Non-pigmented ciliary epithelial cell (primary cell): Measurements from ENCODE around the gene CUX1.

ENCODE experiments used
- DNase-seq: peaks from one replicate; pipeline ENCODE4 v3.0.0-alpha.2; 2010; ENCODE audit warnings: low read depth

The CUX1 gene

GRCh38 chr7:102075553-102076135 is 258.2 kb downstream of the CUX1 start:
- DNase-seq, result no peak

DNA sequence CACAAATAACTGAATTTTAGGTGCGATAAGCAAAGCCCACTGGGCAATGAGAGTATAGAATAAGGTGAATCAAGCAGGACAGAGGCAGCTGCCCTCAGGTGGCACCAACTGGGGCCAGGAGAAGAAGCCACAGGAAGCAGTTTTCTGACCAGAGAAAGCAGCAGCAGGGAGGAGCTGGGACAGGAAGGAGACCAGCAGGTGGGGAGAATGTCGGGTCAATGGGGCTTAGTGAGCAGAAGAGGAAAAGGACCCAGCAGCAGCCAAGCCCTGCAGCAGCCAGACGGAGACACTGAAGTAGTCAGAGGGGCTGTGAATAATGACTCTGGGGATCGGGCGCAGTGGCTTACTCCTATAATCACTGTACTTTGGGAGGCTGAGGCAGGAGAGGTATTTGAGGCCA is 259.7 kb downstream of the CUX1 start:
- no peak for DNase-seq

GRCh38 chr7:102079140-102080018 is 262.0 kb downstream of the CUX1 start:
- DNase-seq, result no peak

GRCh38 chr7:102080019-102080433 is 262.6 kb downstream of the CUX1 start:
- DNase-seq, result no peak

GRCh38 chr7:102080434-102081243 is 263.2 kb downstream of the CUX1 start:
- no peak for DNase-seq

DNA sequence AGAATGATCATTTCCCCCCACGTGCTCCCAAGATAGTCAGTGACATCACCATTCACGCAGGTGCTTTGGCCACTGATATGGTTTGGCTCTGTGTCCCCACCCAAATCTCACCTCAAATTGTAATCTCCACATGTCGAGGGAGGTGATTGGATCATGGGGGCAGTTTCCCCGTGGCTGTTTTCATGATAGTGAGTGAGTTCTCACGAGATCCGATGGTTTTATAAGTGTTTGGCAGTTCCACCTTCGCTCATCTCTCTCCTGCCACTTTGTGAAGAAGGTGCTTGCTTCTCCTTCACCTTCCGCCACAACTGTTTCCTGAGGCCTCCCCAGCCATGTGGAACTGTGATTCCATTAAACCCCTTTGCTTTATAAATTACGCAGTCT is 263.8 kb downstream of the CUX1 start:
- DNase-seq, result no peak

- DNase-seq, result no peak
These were observed 265.4 kb downstream of the CUX1 start for GRCh38 chr7:102082693-102083368.

- DNase-seq, result no peak
These were observed 267.9 kb downstream of the CUX1 start for GRCh38 chr7:102085218-102085772.

DNA sequence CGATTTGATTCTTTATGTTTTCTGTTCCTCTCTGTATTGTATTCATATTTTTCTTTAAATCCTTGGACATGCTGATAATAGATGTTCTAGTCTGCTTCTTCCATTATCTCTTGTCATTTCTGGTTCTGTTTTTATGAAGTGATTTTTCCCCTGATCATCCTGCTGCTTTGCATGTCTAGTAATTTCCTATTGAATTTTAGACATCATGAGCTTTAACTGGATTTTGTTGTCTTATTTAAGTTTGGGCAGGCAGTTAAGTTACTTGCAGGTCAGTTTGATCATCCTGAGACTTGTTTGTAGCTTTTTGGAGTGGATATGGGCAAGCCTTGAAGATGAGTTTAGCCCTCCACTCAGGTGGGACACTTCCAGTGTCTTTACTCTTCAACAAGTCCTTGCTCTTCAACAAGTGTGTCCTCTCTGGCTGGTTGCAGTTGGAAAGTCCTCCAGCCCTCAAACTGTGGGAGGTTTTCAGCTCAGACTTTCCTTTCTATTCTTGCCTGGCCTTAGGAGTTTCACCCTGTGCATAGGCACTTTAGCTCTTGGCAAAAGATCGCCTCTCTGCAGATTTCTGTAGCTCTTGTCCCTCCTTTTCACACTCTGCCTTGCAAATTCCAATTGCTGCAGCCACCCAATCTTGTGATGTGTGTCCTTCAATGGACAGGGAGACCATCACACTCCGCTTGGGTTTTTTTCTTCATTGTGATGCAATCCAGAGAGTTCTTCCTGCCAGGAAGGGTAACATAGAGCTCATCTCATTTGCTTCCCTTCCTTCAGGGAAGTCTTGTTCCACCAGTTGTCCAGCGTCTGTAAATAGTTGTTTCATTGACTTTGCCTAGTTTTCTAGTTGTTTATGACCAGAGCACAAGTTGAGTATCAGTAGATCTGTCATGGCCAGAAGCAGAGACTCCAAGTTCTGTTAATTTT is 272.0 kb downstream of the CUX1 start:
- DNase-seq, result no peak

DNA sequence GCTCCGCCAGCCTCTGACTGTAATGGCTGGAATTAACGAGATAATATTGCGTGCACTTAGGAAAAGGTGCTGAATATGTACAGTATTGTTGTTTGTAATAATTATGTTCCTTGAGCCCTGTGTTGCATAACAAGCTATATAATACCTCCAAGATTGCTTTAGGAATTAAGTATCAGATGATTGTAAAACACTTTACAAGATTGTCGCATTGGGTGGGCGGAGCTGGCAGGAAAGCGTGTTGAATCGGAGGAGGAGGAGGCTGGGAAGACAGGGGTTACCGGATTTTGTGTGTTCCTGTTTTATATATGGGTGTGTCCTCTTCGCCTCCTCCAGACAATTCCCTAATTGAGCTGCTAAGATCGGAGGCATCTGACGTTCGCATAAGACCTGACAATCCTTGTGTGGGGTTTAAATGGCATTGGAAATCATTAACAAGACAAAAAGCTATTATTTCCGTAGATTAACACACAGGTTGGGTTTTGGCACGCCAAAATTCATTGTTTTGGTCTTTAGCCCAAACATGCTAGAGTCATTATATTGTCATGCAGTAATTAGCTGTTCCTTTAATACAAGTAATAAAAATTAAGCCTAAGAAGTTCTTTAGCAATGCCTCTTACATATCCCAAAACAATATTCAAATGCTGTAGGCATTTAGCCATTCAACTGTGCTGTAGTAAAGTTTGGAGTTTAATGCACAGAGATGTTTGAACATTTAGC is 276.3 kb downstream of the CUX1 start:
- no peak for DNase-seq

- no peak for DNase-seq
These were observed 276.9 kb downstream of the CUX1 start for GRCh38 chr7:102094316-102094650.

DNA sequence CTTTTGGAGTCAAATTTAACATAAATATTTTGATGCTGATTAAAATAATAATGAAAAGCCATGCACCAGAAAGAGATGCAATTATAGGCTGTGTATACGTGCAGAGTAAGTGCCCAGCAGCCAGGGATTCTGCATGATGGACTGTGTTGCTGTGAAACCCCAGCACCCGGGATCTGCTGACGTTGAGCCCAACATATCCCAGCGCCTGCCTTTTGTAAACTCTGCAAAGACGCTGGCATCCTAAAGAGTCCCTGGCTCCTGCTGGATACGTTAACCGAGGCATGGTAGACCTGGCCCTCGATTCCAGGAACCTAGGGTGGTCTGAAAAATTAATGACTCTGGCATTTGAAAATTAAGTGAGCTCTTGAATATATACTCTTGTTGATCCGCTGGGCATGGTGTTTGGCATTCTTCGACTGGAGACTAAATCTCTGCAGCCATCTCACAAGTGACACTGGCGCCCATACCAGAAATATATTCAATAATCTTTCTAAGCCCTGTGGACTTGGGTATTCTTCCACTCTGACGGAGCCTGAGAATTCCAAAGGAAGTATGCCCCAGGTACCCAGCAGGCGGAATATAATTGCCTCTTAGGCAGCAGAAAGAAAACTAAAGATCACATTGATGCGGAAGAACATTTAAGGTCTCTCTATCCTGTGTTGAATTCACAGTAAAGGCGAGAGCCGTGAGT is 278.0 kb downstream of the CUX1 start:
- no peak for DNase-seq

DNA sequence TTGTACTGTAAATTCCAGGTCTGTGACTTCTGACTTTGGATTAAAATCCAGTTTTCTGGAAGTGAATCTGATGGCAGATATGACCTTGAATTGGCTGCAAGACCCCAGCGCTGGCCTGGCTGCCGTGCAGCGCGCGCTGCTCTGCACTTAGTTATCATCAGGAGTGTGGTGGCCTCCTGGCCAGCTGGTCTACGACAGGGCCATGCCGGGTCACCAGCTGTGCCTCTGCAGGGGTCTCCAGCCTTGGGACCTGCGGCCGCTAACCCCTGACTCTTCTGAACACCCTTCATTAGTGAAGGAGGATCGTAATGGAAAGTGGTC is 278.5 kb downstream of the CUX1 start:
- DNase-seq, result no peak

DNA sequence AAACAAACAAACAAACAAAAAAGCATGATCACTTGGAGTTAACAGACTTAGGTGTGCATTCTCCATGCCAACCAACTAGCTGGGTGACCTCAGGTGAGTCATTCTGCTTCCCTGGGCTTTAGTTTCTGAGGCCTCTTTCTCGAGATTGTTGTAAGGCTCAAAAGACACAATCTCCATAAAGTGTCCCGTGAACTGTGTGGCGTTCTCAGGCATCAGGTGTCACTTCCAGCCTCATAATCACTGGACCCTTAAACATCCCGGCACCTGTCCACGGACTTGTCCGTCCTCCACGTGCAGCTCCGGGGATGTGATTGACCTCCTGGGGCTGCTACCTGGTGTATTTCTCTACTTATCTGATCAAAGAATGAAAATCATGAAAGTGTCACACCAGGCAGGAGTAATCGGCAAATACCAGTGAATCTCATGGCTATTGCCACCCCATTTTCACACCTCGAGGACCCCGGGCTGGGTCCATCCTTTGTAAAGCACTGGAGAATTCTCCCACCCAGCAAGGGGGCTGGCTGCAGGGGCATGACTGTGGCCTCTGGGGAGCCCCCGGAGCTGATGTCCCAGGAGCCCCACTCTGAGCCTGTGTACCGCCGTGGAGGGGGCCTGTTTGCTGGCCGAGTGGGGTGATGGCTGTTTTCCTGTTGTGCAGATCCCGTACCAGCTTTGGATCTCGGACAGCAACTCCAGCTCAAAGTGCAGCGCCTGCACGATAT is 279.4 kb downstream of the CUX1 start:
- DNase-seq, result no peak

GRCh38 chr7:102097601-102098161 is 280.3 kb downstream of the CUX1 start:
- no peak for DNase-seq

DNA sequence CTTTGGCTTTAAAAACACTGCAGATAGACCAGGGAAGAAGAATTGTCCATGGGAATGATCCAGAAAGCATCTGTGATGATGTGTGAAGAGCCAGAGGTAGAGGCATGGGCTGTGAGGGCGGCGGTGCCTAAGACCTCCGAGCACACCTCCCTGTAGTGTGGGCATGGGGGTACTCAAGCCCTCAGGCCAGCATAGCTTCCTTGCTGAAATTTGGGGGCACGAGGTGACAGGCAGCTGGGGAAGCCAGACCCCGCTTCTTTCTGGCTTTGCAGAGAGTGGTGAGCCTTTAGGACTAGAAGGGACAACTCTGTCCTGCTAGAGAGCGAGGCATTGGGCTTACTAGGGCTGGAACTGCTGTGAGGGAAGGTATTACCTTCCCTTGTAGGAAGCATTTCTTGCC is 281.6 kb downstream of the CUX1 start:
- DNase-seq, result no peak

- DNase-seq, result no peak
These were observed 282.0 kb downstream of the CUX1 start for GRCh38 chr7:102099474-102099873.

GRCh38 chr7:102101111-102101551 is 283.7 kb downstream of the CUX1 start:
- DNase-seq, result no peak

DNA sequence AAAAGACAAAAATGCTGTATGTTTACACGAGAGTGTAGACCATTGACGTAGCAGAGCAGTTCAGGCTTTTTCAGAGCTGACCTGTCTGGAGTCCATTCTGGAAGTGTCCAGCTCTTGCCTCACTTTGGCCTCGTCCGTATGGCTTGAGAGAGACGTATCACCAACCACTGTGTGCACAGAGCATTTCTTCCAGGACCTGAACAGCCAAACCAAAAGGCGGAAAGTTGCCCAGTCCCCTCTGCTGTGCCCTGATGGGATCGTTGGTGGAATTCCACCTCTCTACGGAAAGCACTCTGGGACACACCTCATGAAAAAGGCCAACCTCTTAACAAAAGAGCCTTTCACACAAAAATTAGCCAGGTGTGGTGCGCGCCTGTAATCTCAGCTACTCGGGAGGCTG is 284.5 kb downstream of the CUX1 start:
- DNase-seq, result no peak
